Liver (tissue), 9 donors: ENCODE data around the gene ZFYVE19. TPM values are rescaled to one million over a fixed set of nuclear protein-coding genes. Genes with fewer than 3 reads are reported as not detected.

Experiments
- DNase-seq: peaks from one replicate; pipeline ENCODE4 v3.0.0-alpha.2; 2017; ENCODE audit warnings: low spot score
- H3K27ac ChIP-seq, 2 donors: one replicate each; pipeline ENCODE4 v1.7.0; 2013; ENCODE audit warnings: inconsistent platforms in 2 of 2, low read length in 2 of 2, control low read depth in 1 of 2, low read depth in 1 of 2, mild to moderate bottlenecking in 1 of 2
- H3K27me3 ChIP-seq, 4 donors: one replicate each; pipeline versions ENCODE4 v1.6.1 to v1.7.0; 2013; ENCODE audit warnings: low read length in 3 of 4, inconsistent platforms in 1 of 4, mild to moderate bottlenecking in 1 of 4, moderate library complexity in 1 of 4; ENCODE audit not compliant: control insufficient read depth in 4 of 4, insufficient read depth in 4 of 4
- H3K36me3 ChIP-seq, 4 donors: one replicate each; pipeline versions ENCODE4 v1.6.1 to v1.7.0; 2013; ENCODE audit warnings: low read length in 3 of 4, mild to moderate bottlenecking in 3 of 4, low read depth in 1 of 4, moderate library complexity in 1 of 4; ENCODE audit not compliant: control insufficient read depth in 4 of 4, insufficient read depth in 3 of 4
- H3K4me1 ChIP-seq, 4 donors: one replicate each; pipeline versions ENCODE4 v1.6.1 to v1.7.0; 2013; ENCODE audit warnings: low read length in 3 of 4, mild to moderate bottlenecking in 3 of 4, moderate library complexity in 1 of 4; ENCODE audit not compliant: control insufficient read depth in 4 of 4, insufficient read depth in 4 of 4
- H3K4me3 ChIP-seq, 3 donors: one replicate each; pipeline versions ENCODE4 v1.6.1 to v1.7.0; 2013; ENCODE audit warnings: low read length in 3 of 3, control low read depth in 1 of 3, low read depth in 1 of 3, mild to moderate bottlenecking in 1 of 3
- H3K9ac ChIP-seq, 2 donors: one replicate each; pipeline ENCODE4 v1.7.0; 2013; ENCODE audit warnings: low read length in 2 of 2, mild to moderate bottlenecking in 2 of 2, moderate library complexity in 2 of 2, control low read depth in 1 of 2, low read depth in 1 of 2
- H3K9me3 ChIP-seq, 4 donors: one replicate each; pipeline versions ENCODE4 v1.6.1 to v1.7.0; 2013; ENCODE audit warnings: low read length in 3 of 4; ENCODE audit not compliant: control insufficient read depth in 4 of 4
- EGR1 ChIP-seq, 2 donors: IDR thresholded peaks; 2 replicates each; pipeline ENCODE4 v1.6.1; 2016 to 2018; ENCODE audit warnings: antibody characterized with exemption in 2 of 2, low read depth in 2 of 2
- FOXA1 ChIP-seq: IDR thresholded peaks from 2 replicates; pipeline ENCODE4 v1.6.1; 2016; ENCODE audit warnings: antibody characterized with exemption
- FOXA2 ChIP-seq: IDR thresholded peaks from 2 replicates; pipeline ENCODE4 v1.6.1; 2016; ENCODE audit warnings: antibody characterized with exemption
- GABPA ChIP-seq, 2 donors: IDR thresholded peaks in 1 of 2; conservative IDR thresholded peaks in 1 of 2; 2 replicates each; pipeline ENCODE4 v1.6.1; 2016; ENCODE audit warnings: antibody characterized with exemption in 2 of 2, mild to moderate bottlenecking in 1 of 2, moderate library complexity in 1 of 2
- HNF4A ChIP-seq, 2 donors: conservative IDR thresholded peaks; 2 replicates each; pipeline ENCODE4 v1.6.1; 2016; ENCODE audit warnings: antibody characterized with exemption in 2 of 2, mild to moderate bottlenecking in 2 of 2
- HNF4G ChIP-seq: IDR thresholded peaks from 2 replicates; pipeline ENCODE4 v1.6.1; 2016; ENCODE audit warnings: antibody characterized with exemption
- JUND ChIP-seq, 2 donors: IDR thresholded peaks; 2 replicates each; pipeline ENCODE4 v1.6.1; 2016; ENCODE audit warnings: antibody characterized with exemption in 2 of 2
- NR2F2 ChIP-seq: IDR thresholded peaks from 2 replicates; pipeline ENCODE4 v1.6.1; 2016; ENCODE audit warnings: antibody characterized with exemption
- RAD21 ChIP-seq, 2 donors: IDR thresholded peaks; 2 replicates each; pipeline ENCODE4 v1.6.1; 2016; ENCODE audit warnings: antibody characterized with exemption in 2 of 2, mild to moderate bottlenecking in 2 of 2
- RXRA ChIP-seq, 2 donors: IDR thresholded peaks; 2 replicates each; pipeline ENCODE4 v1.6.1; 2017 to 2018; ENCODE audit warnings: antibody characterized with exemption in 2 of 2, mild to moderate bottlenecking in 1 of 2
- SP1 ChIP-seq: IDR thresholded peaks from 2 replicates; pipeline ENCODE4 v1.6.1; 2018; ENCODE audit warnings: antibody characterized with exemption, mild to moderate bottlenecking
- TAF1 ChIP-seq: conservative IDR thresholded peaks from 2 replicates; pipeline ENCODE4 v1.6.1; 2016; ENCODE audit warnings: antibody characterized with exemption, mild to moderate bottlenecking
- YY1 ChIP-seq: IDR thresholded peaks from 2 replicates; pipeline ENCODE4 v1.6.1; 2016; ENCODE audit warnings: antibody characterized with exemption, mild to moderate bottlenecking
- WGBS: extraction: QIAGEN DNeasy Blood & Tissue Kit; methylation state at CpG from one replicate; pipeline ENCODE4 v1.1.7; 2013; 5-methylcytosine and 5-hydroxymethylcytosine counted together
- polyA plus RNA-seq, 2 donors: library from polyadenylated mRNA; stranded (reverse) in 1 of 2; unstranded in 1 of 2; fragments of 200-250 nt in 1 of 2; fragments of >200 nt in 1 of 2; fragmentation: Nextera tagmentation in 1 of 2; extraction: Ambion mirVana in 1 of 2; gene quantifications; one replicate each; pipeline versions ENCODE4 v1.2.1 to v1.2.3, GENCODE V29; 2013 to 2015
- total RNA-seq, 2 donors: library from RNA; depleted of rRNA; stranded (reverse); fragments of >200 nt; gene quantifications; one replicate each; pipeline ENCODE4 v1.2.3, GENCODE V29; 2014
- TF ChIP-seq, protein P1 (sequence below): IDR thresholded peaks from 2 replicates; pipeline ENCODE4 v1.6.1; 2016; ENCODE audit warnings: antibody characterized with exemption
- TF ChIP-seq, protein P2 (sequence below): IDR thresholded peaks from 2 replicates; pipeline ENCODE4 v1.6.1; 2016; ENCODE audit warnings: antibody characterized with exemption, mild to moderate bottlenecking
- TF ChIP-seq, protein P3 (sequence below): IDR thresholded peaks from 2 replicates; pipeline ENCODE4 v1.6.1; 2016; ENCODE audit warnings: antibody characterized with exemption
- TF ChIP-seq, protein P4 (sequence below): fragments of 150-350 bp; IDR thresholded peaks from 2 replicates; pipeline ENCODE4 v1.5.1; 2017; ENCODE audit warnings: improper control_type of control experiment, low read depth, low read length; ENCODE audit not compliant: missing input control
- donor health status: healthy.
- donor health status: healthy.
- donor health status: healthy.
- donor health status: healthy.
- donor health status: healthy.

Gene ZFYVE19
- total and polyA plus RNA-seq, 4 donors: 10.4 to 41.2 (median 19.7) TPM

DNA sequence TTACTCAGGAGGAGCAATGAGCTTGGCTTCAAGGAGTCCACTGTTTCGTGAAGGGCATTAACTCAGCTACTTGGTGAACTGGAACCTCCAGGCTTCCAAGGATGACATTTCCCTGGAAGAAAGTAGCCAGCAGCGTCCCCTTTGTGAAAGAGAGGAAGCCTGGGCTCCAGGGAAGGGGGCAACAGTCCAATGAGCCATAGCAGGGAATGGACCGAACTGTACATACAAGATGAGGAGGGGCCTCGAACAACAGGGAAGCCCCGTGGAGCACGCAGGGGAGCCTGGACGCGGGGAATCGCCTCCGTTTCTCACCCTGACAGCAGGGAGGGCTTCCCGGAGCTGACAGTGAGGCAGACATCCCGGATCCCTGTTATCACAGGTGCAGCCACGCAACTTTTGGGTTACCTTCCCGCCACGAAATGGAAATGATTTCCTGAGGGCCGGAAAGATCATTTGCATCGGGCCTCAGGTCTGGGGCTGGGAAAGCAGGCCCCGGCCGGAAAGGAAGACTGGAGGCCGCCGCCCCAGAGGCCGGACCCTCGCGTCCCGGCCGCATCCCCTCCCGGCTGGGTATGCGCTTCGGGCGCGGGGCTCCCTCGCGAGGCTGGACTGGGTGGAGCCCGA, 36.5 kb downstream of the ZFYVE19 start:
- Histone ChIP-seq H3K36me3 (no peaks in the 10 kb centered on the region), H3K4me3 (peak overlapping the region in 1 of 3 donors; percentile 46), H3K9me3 (no peaks in the 10 kb centered on the region), H3K9ac (no peak overlapping the region), H3K4me1 (peaks cover 8 to 20% (median 10%) of the 10 kb centered on the region in 4 donors), H3K27me3 (peaks cover 0 to 2% (median 1%) of the 10 kb centered on the region in 4 donors), H3K27ac (no peak overlapping the region)
- TF ChIP-seq GABPA (IDR thresholded peaks at IDR 0.05 in 1 of 2, conservative IDR thresholded peaks at IDR 0.05 in 1 of 2): no peak
- TF ChIP-seq RXRA (IDR thresholded peaks at IDR 0.05): no peak
- TF ChIP-seq HNF4A (conservative IDR thresholded peaks at IDR 0.05): no peak
- TF ChIP-seq, protein P1, sequence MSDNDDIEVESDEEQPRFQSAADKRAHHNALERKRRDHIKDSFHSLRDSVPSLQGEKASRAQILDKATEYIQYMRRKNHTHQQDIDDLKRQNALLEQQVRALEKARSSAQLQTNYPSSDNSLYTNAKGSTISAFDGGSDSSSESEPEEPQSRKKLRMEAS: no peak
- no peak for TF ChIP-seq EGR1 (IDR thresholded peaks at IDR 0.05; ENCODE audit: low read depth in 2 of 2)
- TF ChIP-seq FOXA2: no peak
- no peak for TF ChIP-seq TAF1
- TF ChIP-seq JUND (IDR thresholded peaks at IDR 0.05): no peak
- no peak for TF ChIP-seq YY1
- TF ChIP-seq HNF4G: no peak
- no peak for TF ChIP-seq FOXA1
- no peak for TF ChIP-seq RAD21 (IDR thresholded peaks at IDR 0.05)
- TF ChIP-seq, protein P2, sequence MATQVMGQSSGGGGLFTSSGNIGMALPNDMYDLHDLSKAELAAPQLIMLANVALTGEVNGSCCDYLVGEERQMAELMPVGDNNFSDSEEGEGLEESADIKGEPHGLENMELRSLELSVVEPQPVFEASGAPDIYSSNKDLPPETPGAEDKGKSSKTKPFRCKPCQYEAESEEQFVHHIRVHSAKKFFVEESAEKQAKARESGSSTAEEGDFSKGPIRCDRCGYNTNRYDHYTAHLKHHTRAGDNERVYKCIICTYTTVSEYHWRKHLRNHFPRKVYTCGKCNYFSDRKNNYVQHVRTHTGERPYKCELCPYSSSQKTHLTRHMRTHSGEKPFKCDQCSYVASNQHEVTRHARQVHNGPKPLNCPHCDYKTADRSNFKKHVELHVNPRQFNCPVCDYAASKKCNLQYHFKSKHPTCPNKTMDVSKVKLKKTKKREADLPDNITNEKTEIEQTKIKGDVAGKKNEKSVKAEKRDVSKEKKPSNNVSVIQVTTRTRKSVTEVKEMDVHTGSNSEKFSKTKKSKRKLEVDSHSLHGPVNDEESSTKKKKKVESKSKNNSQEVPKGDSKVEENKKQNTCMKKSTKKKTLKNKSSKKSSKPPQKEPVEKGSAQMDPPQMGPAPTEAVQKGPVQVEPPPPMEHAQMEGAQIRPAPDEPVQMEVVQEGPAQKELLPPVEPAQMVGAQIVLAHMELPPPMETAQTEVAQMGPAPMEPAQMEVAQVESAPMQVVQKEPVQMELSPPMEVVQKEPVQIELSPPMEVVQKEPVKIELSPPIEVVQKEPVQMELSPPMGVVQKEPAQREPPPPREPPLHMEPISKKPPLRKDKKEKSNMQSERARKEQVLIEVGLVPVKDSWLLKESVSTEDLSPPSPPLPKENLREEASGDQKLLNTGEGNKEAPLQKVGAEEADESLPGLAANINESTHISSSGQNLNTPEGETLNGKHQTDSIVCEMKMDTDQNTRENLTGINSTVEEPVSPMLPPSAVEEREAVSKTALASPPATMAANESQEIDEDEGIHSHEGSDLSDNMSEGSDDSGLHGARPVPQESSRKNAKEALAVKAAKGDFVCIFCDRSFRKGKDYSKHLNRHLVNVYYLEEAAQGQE: no peak
- TF ChIP-seq SP1: no peak
- TF ChIP-seq, protein P3, sequence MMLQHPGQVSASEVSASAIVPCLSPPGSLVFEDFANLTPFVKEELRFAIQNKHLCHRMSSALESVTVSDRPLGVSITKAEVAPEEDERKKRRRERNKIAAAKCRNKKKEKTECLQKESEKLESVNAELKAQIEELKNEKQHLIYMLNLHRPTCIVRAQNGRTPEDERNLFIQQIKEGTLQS: no peak
- TF ChIP-seq, protein P4, sequence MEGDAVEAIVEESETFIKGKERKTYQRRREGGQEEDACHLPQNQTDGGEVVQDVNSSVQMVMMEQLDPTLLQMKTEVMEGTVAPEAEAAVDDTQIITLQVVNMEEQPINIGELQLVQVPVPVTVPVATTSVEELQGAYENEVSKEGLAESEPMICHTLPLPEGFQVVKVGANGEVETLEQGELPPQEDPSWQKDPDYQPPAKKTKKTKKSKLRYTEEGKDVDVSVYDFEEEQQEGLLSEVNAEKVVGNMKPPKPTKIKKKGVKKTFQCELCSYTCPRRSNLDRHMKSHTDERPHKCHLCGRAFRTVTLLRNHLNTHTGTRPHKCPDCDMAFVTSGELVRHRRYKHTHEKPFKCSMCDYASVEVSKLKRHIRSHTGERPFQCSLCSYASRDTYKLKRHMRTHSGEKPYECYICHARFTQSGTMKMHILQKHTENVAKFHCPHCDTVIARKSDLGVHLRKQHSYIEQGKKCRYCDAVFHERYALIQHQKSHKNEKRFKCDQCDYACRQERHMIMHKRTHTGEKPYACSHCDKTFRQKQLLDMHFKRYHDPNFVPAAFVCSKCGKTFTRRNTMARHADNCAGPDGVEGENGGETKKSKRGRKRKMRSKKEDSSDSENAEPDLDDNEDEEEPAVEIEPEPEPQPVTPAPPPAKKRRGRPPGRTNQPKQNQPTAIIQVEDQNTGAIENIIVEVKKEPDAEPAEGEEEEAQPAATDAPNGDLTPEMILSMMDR: no peak
- TF ChIP-seq NR2F2: no peak
- no peak for DNase-seq
- WGBS: 21% methylated on average over 34 of the region's 34 CpGs
